ENCODE measurements around the gene ITPR2.
A peak's percentile ranks its signal among the peaks of the same experiment; 100 is the strongest.

The ITPR2 gene

DNA sequence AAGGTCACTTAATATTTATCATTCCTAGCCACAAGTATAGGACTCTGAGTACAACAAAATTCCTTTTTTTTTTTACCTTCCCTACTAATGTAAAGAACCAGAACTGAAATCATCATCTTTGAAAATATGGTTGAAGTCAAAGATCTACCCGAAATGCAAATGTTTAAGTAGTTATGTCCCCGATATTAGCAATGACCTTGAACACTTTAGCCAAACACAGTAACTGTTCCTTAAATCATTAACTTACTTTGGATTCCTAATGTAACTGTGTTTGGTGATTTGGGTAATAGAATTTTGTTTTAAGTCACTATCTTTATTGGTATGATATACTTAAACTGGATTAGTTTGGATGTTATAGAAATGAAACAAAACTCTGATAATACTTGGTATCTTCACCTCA, 14.4 kb downstream of the ITPR2 start:
- Mint-ChIP-seq H3K27me3 (no peaks in the 10 kb centered on the region), H3K36me3 (ENCODE audit: low read depth) (peaks cover 22% of the 10 kb centered on the region), H3K4me1 (ENCODE audit: low read depth) (peaks cover 25% of the 10 kb centered on the region), H3K9me3 (no peaks in the 10 kb centered on the region), H3K27ac (no peak overlapping the region), H3K4me3 (no peak overlapping the region)
- DNase-seq, result no peak

DNA sequence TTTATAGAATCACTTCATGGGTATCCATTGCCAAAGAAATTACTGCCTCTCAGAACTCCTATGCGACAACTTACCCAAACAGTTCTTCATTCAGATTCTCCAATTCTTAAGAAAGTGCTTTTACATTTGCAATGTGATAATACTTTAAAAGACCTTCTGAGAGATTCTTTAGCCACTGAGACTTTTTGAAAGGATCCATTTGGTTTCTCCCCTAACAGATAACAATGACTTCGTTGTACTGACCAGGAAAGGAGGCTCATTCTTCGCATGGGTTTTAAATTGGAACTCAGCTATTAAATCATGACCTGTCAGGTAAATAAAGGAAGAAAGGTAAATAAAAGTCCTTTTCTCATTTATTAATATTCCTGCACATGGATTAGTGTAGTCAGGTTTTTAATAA, 14.8 kb downstream of the ITPR2 start:
- Mint-ChIP-seq H3K4me1 (ENCODE audit: low read depth) (peaks cover 21% of the 10 kb centered on the region), H3K9me3 (no peaks in the 10 kb centered on the region), H3K27ac (no peak overlapping the region), H3K4me3 (no peak overlapping the region), H3K36me3 (ENCODE audit: low read depth) (peaks cover 22% of the 10 kb centered on the region), H3K27me3 (no peaks in the 10 kb centered on the region)
- DNase-seq, result no peak

DNA sequence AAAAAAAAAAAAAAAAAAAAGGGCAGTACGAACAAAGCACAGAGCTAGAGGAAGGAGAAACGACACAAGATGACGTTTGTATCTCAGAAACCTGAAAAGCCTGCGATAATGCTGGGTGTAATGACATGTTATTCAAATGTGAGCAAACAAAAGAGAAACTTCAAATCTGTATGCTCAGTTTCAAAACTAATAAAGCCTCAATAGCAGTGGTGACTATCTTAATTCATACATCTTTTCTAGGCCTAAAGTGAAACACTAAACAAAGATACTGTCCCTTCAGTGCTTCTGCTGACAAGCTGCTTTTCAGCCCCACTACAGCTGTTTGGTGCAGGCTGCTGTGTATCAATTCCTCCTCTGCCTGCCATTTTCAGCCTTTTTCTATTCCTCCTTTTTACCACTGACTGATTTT, 15.8 kb downstream of the ITPR2 start:
- Mint-ChIP-seq H3K27ac (peak overlapping the region; percentile 23), H3K4me1 (ENCODE audit: low read depth) (peaks cover 14% of the 10 kb centered on the region), H3K9me3 (no peaks in the 10 kb centered on the region), H3K36me3 (ENCODE audit: low read depth) (peaks cover 22% of the 10 kb centered on the region), H3K4me3 (no peak overlapping the region), H3K27me3 (no peaks in the 10 kb centered on the region)
- no peak for DNase-seq

DNA sequence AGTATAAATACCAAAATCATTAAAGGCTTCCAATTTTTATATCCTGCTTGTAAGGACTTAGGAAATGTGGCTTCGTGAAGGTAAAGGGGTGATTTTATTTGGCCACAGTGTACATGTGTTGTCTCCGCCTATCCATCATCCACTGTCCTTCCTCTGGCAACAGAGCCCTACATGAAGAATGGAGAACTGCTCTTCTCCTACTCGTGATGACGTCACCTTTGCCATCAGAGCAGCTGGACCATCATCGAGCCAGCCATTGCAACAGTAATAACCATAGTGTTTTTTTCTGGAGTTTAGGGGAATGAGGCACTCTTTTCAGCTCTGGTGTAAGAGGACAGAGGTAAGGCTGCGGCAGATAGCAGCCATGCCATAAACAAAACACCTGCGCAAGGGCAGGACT, 19.2 kb downstream of the ITPR2 start:
- H3K27ac Mint-ChIP-seq, result no peak overlapping the region
- H3K4me1 Mint-ChIP-seq (ENCODE audit: low read depth), result peaks cover 25% of the 10 kb centered on the region
- no peak for DNase-seq
- no peaks in the 10 kb centered on the region for H3K27me3 Mint-ChIP-seq
- peaks cover 22% of the 10 kb centered on the region for H3K36me3 Mint-ChIP-seq (ENCODE audit: low read depth)
- H3K9me3 Mint-ChIP-seq, result no peaks in the 10 kb centered on the region
- H3K4me3 Mint-ChIP-seq, result no peak overlapping the region

DNA sequence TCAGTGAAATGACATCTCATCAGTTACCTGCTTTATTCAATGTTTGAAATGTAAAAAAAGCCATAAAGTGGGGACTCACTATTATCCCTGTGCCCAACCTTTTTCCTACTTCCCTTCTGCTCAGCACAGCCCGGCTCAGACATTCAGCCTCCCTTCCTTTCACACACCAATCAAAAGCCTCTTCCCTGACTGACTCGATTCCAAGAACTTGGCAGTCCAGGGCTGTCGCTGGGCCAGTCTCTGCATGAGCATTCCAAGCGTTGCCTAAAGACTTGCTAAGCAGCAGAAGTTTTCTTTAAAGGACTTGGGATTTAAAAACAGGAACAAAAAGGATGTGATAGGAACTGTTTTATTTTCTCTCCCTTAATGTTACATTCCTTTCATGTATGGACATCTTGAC, 22.7 kb downstream of the ITPR2 start:
- no peaks in the 10 kb centered on the region for H3K27me3 Mint-ChIP-seq
- DNase-seq, result no peak

DNA sequence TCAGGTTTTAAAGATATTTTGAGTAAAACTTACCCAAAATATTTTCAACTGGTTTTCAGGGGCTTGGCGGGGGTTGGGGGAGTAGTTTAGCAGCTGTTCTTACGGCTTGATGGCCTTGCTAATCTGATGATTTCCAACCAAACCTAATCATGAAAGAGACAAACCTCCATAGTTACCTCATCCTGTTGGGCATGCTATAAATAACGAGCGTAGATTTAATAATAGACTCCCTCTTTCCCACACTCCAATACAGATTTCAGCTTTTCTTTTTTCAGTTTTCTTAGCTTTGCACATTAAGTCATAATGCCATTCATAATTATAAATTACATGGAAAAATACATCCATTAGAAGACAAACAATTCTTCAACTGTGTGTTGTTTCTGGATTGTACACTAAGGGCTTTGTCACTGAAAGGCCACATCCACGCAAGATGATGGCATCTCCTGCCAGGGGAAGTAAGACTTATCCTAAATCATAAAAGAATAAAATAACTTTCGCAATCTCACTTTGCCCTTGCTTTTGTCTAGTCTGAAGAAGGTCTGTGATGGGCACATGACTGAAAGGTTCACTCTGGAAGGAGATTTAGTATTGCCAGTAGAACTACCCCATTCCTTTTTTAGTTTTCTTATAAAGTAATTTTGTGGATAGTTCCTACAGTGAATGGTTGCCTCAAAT, 23.2 kb downstream of the ITPR2 start:
- Mint-ChIP-seq H3K27ac (peak overlapping the region; percentile 83), H3K4me3 (no peak overlapping the region), H3K9me3 (no peaks in the 10 kb centered on the region), H3K36me3 (ENCODE audit: low read depth) (peaks cover 14% of the 10 kb centered on the region), H3K27me3 (no peaks in the 10 kb centered on the region), H3K4me1 (ENCODE audit: low read depth) (peaks cover 42% of the 10 kb centered on the region)
- DNase-seq, result no peak

More for the DNA sequence above, 22.7 kb downstream of the ITPR2 start:
- H3K36me3 Mint-ChIP-seq (ENCODE audit: low read depth), result peaks cover 17% of the 10 kb centered on the region
- H3K27ac Mint-ChIP-seq, result no peak overlapping the region
- H3K4me1 Mint-ChIP-seq (ENCODE audit: low read depth), result peaks cover 40% of the 10 kb centered on the region
- no peak overlapping the region for H3K4me3 Mint-ChIP-seq
- no peaks in the 10 kb centered on the region for H3K9me3 Mint-ChIP-seq

DNA sequence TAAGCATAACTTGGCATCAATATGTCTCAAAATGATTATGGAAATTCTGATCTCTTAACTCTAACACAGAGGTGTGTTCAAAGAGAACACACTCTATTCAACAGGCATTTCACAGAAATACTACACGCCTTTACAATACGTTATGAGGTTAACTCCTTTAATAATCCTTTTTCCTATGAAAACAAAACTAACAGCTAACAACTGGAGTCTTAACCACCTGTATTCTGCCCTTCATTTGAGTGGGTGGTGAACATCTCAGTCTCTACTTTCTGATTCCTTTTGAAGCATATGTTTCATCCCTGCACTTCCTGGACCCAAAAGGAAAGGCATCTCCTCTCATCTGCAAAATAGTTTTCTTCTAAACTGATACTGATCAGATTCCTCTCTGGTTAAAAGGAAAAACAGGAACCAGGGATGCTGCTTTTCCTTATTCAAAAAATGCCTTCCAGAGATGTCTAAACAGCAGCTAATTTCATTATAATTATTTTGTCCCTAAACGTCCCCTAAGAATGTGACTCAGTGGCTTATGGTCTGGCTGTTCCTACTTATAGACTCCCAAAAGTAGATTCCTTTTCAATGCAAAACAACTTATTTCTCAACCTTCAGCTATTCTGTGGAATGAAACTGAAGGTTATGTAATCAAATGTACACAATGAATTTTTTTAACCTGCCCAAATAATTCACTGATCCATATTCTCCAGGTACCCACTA, 24.1 kb downstream of the ITPR2 start:
- DNase-seq, result no peak
- Mint-ChIP-seq H3K9me3 (no peaks in the 10 kb centered on the region), H3K4me3 (peak overlapping the region; percentile 5), H3K36me3 (ENCODE audit: low read depth) (peaks cover 12% of the 10 kb centered on the region), H3K4me1 (ENCODE audit: low read depth) (peaks cover 49% of the 10 kb centered on the region), H3K27ac (peak overlapping the region; percentile 83), H3K27me3 (no peaks in the 10 kb centered on the region)

DNA sequence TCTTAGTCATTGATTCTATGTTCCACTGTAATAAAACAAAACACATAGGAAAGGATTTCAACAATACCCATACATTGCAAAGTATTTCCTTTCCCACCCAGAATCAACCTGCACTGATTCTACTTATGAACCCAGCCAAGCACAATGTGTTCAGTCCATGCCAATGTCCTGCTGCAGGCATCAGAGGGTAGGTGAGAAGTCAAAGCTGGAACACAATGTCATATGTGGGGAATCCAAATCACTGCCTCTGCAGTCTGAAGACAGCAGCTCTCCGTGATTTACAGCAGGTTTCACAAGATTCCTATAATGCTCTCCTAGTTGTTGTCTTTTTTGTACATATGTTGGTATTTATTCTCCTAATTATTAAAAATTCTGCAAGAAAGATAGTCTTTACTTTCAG, 25.7 kb downstream of the ITPR2 start:
- no peak for DNase-seq
- Mint-ChIP-seq H3K27ac (no peak overlapping the region), H3K27me3 (no peaks in the 10 kb centered on the region), H3K9me3 (no peaks in the 10 kb centered on the region), H3K36me3 (ENCODE audit: low read depth) (peaks cover 10% of the 10 kb centered on the region), H3K4me1 (ENCODE audit: low read depth) (peaks cover 58% of the 10 kb centered on the region), H3K4me3 (no peak overlapping the region)

DNA sequence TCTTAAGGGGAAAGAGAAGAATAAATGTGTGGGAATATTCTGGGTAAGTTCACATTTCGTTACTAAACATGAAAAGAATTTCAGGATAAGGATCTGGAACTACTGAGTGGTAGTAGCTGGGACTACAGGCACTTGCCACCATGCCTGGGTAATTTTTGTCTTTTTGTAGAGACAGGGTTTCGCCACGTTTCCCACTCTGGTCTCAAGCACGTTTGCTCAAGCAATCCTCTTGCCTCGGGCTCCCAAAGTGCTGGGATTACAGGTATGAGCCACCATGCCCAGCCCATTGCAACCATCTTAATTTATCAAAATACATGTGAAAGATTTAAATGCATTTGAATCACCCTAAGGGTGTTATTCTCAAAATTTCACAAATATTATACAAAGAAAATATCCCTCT, 26.4 kb downstream of the ITPR2 start:
- Mint-ChIP-seq H3K4me3 (no peak overlapping the region), H3K27ac (no peak overlapping the region), H3K27me3 (no peaks in the 10 kb centered on the region), H3K4me1 (ENCODE audit: low read depth) (peaks cover 59% of the 10 kb centered on the region), H3K36me3 (ENCODE audit: low read depth) (peaks cover 13% of the 10 kb centered on the region), H3K9me3 (no peaks in the 10 kb centered on the region)
- no peak for DNase-seq

DNA sequence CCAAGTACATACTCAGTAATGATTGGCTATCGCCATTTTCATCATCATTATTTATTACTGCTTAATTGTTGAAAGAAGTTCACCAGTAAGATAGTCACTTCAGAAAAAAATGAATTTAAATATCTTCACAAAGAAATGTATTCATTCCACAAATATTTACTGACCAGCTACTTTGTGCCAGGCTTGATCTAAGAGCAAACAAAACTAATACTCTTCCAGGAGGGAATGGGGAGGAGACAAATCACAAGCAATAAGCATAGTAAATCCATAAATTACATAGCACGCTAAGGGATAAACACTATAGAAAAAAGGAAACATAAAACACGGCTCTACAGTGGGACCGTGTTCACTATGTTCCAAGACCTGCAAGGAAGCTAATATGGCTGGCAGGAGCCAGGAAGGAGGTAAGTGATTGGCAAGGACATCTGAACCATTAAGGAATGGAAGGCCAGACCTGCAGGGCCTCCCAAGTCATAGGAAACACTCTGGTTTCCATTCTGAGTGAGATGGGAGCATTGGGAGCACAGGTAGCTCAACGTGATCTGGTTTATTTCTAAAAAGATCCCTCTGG, 27.5 kb downstream of the ITPR2 start:
- Mint-ChIP-seq H3K27me3 (no peaks in the 10 kb centered on the region), H3K27ac (peak overlapping the region; percentile 1), H3K4me3 (no peak overlapping the region), H3K4me1 (ENCODE audit: low read depth) (peaks cover 64% of the 10 kb centered on the region), H3K36me3 (ENCODE audit: low read depth) (peaks cover 24% of the 10 kb centered on the region), H3K9me3 (no peaks in the 10 kb centered on the region)
- no peak for DNase-seq

DNA sequence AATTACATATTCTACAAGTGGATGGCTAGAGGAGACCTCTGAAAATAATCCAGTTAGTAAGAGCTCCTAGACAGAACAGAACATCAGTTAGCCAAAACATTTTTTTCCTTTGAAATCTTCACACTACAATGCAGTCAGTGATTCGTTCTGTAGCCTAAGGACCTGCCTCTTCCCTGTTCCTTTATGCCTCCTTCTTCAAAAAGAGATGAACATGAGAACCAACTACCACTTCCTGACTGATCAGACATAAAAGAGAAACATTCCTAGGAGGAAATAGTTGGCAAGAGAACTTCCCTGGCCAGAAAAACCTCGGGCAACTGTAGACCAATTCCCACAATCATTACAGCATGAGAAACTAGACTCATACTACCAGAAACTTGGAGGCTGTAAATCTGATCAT, 29.4 kb downstream of the ITPR2 start:
- H3K36me3 Mint-ChIP-seq (ENCODE audit: low read depth), result peaks cover 26% of the 10 kb centered on the region
- H3K9me3 Mint-ChIP-seq, result no peaks in the 10 kb centered on the region
- H3K4me1 Mint-ChIP-seq (ENCODE audit: low read depth), result peaks cover 59% of the 10 kb centered on the region
- no peak overlapping the region for H3K4me3 Mint-ChIP-seq
- no peaks in the 10 kb centered on the region for H3K27me3 Mint-ChIP-seq
- no peak for DNase-seq
- peak overlapping the region; percentile 80 for H3K27ac Mint-ChIP-seq

DNA sequence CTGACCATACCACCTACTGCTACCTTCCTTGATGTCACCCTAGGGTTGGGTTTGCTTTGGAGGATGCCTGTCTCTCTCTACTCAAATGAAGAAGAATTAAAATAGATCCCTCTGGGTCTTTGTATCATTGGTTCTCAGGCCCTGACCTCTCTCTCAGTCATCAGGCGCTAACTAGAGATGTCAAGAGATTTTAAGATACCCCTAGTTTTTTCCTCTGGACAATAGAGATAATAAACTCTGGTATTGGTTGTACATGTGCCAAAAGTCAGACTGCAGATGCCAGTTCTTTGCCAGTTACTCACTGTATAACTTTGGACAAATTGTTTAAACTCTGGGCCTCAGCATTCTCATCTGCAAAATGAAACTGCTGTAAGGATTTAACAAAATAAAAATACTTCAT, 31.5 kb downstream of the ITPR2 start:
- no peak for DNase-seq
- H3K4me3 Mint-ChIP-seq, result no peak overlapping the region
- H3K27me3 Mint-ChIP-seq, result no peaks in the 10 kb centered on the region
- no peaks in the 10 kb centered on the region for H3K9me3 Mint-ChIP-seq
- H3K36me3 Mint-ChIP-seq (ENCODE audit: low read depth), result peaks cover 17% of the 10 kb centered on the region
- H3K4me1 Mint-ChIP-seq (ENCODE audit: low read depth), result peaks cover 57% of the 10 kb centered on the region
- H3K27ac Mint-ChIP-seq, result no peak overlapping the region

DNA sequence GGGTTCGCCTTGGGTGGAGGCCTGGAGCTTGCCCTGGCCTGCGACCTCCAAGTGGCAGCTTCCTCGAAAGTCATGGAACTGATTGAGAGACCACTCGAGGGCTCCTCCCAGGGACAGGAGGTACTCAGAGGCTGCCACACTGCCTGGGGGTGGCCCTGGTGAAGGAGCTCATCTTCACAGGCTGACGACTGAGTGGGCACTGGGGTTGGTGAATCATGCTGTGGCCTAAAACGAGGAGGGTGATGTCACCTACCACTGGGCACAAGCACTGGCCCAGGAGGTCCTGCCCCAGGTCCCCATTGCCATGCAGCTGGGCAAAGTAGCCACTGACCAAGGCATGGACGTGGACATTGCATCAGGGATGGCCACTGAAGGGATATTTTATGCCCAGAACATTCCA, 32.1 kb downstream of the ITPR2 start:
- Mint-ChIP-seq H3K36me3 (ENCODE audit: low read depth) (peaks cover 17% of the 10 kb centered on the region), H3K4me1 (ENCODE audit: low read depth) (peaks cover 54% of the 10 kb centered on the region), H3K27me3 (no peaks in the 10 kb centered on the region), H3K9me3 (no peaks in the 10 kb centered on the region), H3K4me3 (no peak overlapping the region), H3K27ac (no peak overlapping the region)
- no peak for DNase-seq

DNA sequence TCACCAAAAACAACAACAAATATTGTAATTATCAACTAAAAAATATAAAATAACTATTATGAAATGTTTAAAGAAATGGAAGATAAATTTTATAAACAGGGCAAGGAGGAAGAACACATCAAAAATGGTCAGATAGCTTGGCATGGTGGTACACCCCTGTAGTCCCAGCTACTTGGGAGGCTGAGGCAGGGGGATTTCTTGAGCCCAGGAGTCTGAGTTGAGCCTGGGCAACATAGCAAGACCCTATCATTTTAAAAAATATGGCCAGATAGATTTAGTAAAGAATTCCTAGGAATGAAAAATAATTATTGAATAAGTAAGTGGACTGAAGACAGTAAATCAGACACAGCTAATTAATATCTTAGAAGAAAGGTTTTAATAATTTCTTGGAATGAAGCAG, 32.6 kb downstream of the ITPR2 start:
- Mint-ChIP-seq H3K4me3 (no peak overlapping the region), H3K27ac (no peak overlapping the region), H3K4me1 (ENCODE audit: low read depth) (peaks cover 48% of the 10 kb centered on the region), H3K36me3 (ENCODE audit: low read depth) (peaks cover 17% of the 10 kb centered on the region), H3K27me3 (no peaks in the 10 kb centered on the region), H3K9me3 (no peaks in the 10 kb centered on the region)
- DNase-seq, result no peak

DNA sequence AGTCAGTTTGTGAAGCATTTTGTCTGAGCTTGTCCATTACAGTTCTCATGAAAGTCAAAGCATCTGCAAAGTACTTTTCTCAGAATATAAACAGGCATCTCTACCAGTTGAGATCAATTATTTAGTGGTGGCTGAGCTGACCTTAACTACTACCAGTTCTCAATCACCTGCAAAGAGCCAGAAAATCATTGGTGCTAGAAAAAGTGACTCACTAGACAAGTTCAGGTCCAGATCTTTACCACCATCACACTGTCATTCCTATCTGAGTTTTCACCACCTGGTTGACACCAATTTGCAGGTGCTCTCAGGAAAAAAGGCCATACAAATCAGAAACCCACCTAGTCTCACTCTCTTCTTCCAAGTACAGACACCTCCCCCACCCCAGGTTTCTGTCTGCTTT, 33.3 kb downstream of the ITPR2 start:
- DNase-seq, result no peak
- Mint-ChIP-seq H3K27me3 (no peaks in the 10 kb centered on the region), H3K9me3 (no peaks in the 10 kb centered on the region), H3K36me3 (ENCODE audit: low read depth) (peaks cover 17% of the 10 kb centered on the region), H3K4me1 (ENCODE audit: low read depth) (peaks cover 46% of the 10 kb centered on the region), H3K4me3 (no peak overlapping the region), H3K27ac (peak overlapping the region; percentile 59)
